OCI-LY3 (cell line): ENCODE data around the gene ABCC5.

ENCODE experiments used
- EZH2phosphoT487 ChIP-seq: fragments of 200-600 bp; shearing (Covaris generic); IDR thresholded peaks from 2 replicates; pipeline ENCODE4 v1.6.1; 2018; ENCODE audit warnings: antibody characterized with exemption, mixed run types, low read depth
- TF ChIP-seq, protein P1 (sequence below): fragments of 200-600, 300-600 bp; sonication (generic); IDR thresholded peaks from 2 replicates; pipeline ENCODE4 v1.5.1; 2014; ENCODE audit warnings: antibody characterized with exemption, low read length, low read depth

DNA sequence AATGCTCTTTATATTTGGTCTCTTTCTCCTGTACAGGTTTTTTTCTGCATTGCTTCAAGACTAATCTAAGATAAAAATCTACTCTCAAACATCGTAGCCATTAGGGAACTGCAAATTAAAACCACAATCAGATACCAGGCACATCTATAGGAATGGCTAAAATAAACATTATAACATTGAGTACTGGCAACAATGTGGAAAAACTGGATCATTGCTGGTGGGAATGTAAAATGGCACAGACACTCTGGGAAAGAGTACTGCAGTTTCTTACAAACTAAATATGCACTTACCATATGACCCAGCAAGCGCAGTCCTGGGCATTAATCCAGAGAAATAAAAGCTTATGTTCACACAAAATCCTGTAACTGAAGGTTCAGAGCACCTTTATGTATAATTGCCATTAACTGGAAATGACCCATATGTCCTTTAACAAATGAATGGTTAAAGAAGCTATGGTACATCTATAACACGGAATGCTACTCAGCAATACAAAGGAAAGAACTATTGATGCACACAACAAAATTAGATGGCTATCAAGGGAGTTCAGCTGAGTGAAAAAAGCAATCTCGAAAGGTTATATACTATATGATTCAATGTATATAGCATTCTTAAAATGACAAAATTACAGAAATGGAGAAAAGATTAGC, 6.3 kb downstream of the ABCC5 start:
- TF ChIP-seq, protein P1, sequence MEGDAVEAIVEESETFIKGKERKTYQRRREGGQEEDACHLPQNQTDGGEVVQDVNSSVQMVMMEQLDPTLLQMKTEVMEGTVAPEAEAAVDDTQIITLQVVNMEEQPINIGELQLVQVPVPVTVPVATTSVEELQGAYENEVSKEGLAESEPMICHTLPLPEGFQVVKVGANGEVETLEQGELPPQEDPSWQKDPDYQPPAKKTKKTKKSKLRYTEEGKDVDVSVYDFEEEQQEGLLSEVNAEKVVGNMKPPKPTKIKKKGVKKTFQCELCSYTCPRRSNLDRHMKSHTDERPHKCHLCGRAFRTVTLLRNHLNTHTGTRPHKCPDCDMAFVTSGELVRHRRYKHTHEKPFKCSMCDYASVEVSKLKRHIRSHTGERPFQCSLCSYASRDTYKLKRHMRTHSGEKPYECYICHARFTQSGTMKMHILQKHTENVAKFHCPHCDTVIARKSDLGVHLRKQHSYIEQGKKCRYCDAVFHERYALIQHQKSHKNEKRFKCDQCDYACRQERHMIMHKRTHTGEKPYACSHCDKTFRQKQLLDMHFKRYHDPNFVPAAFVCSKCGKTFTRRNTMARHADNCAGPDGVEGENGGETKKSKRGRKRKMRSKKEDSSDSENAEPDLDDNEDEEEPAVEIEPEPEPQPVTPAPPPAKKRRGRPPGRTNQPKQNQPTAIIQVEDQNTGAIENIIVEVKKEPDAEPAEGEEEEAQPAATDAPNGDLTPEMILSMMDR: no peak
- no peak for TF ChIP-seq EZH2phosphoT487
